Tibial artery (tissue), 4 donors: ENCODE measurements around the gene ANKRD13B.
"Not testable (repeated sequence)": the region's sequence is repeated elsewhere in the genome, so short reads cannot be mapped to it uniquely, and the experiment has no call there.

ENCODE experiments used
- DNase-seq, 2 donors: peaks; one replicate each; pipeline ENCODE4 v3.0.0-alpha.2; 2019
- H3K27ac ChIP-seq, 2 donors: fragments of 200-600 bp; sonication (generic) in 1 of 2; 1 replicate in 1 of 2; 2 replicates in 1 of 2; pipeline ENCODE4 v1.5.1; 2018 to 2019; ENCODE audit warnings: mild to moderate bottlenecking in 1 of 2
- H3K27me3 ChIP-seq, 2 donors: fragments of 200-600 bp; sonication (generic) in 1 of 2; one replicate each; pipeline versions ENCODE4 v1.5.1 to v1.6.0; 2016 to 2019
- H3K36me3 ChIP-seq, 3 donors: fragments of 200-600 bp; sonication (generic) in 2 of 3; one replicate each; pipeline ENCODE4 v1.5.1; 2016 to 2019; ENCODE audit warnings: mild to moderate bottlenecking in 2 of 3
- H3K4me1 ChIP-seq, 4 donors: fragments of 200-600 bp; sonication (generic) in 2 of 4; 1 replicate in 3 of 4; 2 replicates in 1 of 4; pipeline ENCODE4 v1.5.1; 2016 to 2019
- H3K4me3 ChIP-seq, 2 donors: fragments of 200-600 bp; sonication (generic) in 1 of 2; 1 replicate in 1 of 2; 2 replicates in 1 of 2; pipeline ENCODE4 v1.5.1; 2018 to 2019; ENCODE audit warnings: mild to moderate bottlenecking in 2 of 2
- H3K9me3 ChIP-seq, 3 donors: fragments of 200-600 bp; sonication (generic) in 1 of 3; one replicate each; pipeline ENCODE4 v1.5.1; 2016 to 2019
- CTCF ChIP-seq, 2 experiments: fragments of 200-600 bp in 1 of 2; fragments of 450-650 bp in 1 of 2; IDR thresholded peaks; one replicate each; pipeline ENCODE4 v1.5.1; 2017 to 2019; ENCODE audit warnings: antibody characterized with exemption in 2 of 2, mild to moderate bottlenecking in 1 of 2, moderate library complexity in 1 of 2
- intact Hi-C: fragments of 100-400 bp; cut with DNase I; formaldehyde crosslinking; loops from one replicate; pipeline ENCODE4 v1.15.0; 2023; ENCODE audit warnings: low total_unique reads

Gene ANKRD13B

GRCh38 chr17:29555840-29556239, 37.1 kb upstream of the ANKRD13B start:
- H3K27ac ChIP-seq, result no peak overlapping the region
- no peaks in the 10 kb centered on the region for H3K27me3 ChIP-seq
- no peak for TF ChIP-seq CTCF (IDR thresholded peaks at IDR 0.05)
- intact Hi-C loops, result no loop called here
- H3K36me3 ChIP-seq, result no peaks in the 10 kb centered on the region
- no peaks in the 10 kb centered on the region for H3K9me3 ChIP-seq
- H3K4me1 ChIP-seq, result no peaks in the 10 kb centered on the region
- DNase-seq, result no peak
- no peak overlapping the region for H3K4me3 ChIP-seq

- intact Hi-C loops, result no loop called here
- H3K27me3 ChIP-seq, result no peaks in the 10 kb centered on the region
- DNase-seq, result no peak
- no peaks in the 10 kb centered on the region for H3K4me1 ChIP-seq
- H3K4me3 ChIP-seq, result no peak overlapping the region
- no peak overlapping the region for H3K27ac ChIP-seq
- H3K9me3 ChIP-seq, result no peaks in the 10 kb centered on the region
- H3K36me3 ChIP-seq, result peaks cover 0 to 11% (median 0%) of the 10 kb centered on the region in 3 donors
- TF ChIP-seq CTCF (IDR thresholded peaks at IDR 0.05), result no peak
These were observed 35.7 kb upstream of the ANKRD13B start for GRCh38 chr17:29557085-29557738.

- no peak for DNase-seq
- Histone ChIP-seq H3K4me1 (no peaks in the 10 kb centered on the region), H3K4me3 (no peak overlapping the region), H3K27ac (no peak overlapping the region), H3K27me3 (no peaks in the 10 kb centered on the region), H3K36me3 (peaks cover 0 to 16% (median 0%) of the 10 kb centered on the region in 3 donors), H3K9me3 (no peaks in the 10 kb centered on the region)
- intact Hi-C loops, result no loop called here
- TF ChIP-seq CTCF (IDR thresholded peaks at IDR 0.05), result no peak
These were observed 35.2 kb upstream of the ANKRD13B start for GRCh38 chr17:29557739-29558116.

- H3K4me1 ChIP-seq, H3K9me3 ChIP-seq, H3K27me3 ChIP-seq, H3K4me3 ChIP-seq, intact Hi-C loops, H3K27ac ChIP-seq, DNase-seq: not testable (repeated sequence)
- peaks cover 0 to 19% (median 0%) of the 10 kb centered on the region in 3 donors for H3K36me3 ChIP-seq
These were observed 34.8 kb upstream of the ANKRD13B start for GRCh38 chr17:29558139-29558538.

GRCh38 chr17:29559640-29560039, 33.3 kb upstream of the ANKRD13B start:
- Histone ChIP-seq H3K27me3 (no peaks in the 10 kb centered on the region), H3K9me3 (no peaks in the 10 kb centered on the region), H3K36me3 (peaks cover 0 to 19% (median 0%) of the 10 kb centered on the region in 3 donors), H3K27ac (no peak overlapping the region), H3K4me3 (no peak overlapping the region), H3K4me1 (no peaks in the 10 kb centered on the region)
- TF ChIP-seq CTCF (IDR thresholded peaks at IDR 0.05), result no peak
- intact Hi-C loops, result loop anchor here (10.0 kb wide), 1 partner anchor 185 kb away; no protein-coding TSS in a partner anchor
- no peak for DNase-seq

- peaks cover 0 to under 1% (median 0%) of the 10 kb centered on the region in 4 donors for H3K4me1 ChIP-seq
- no peak overlapping the region for H3K27ac ChIP-seq
- H3K9me3 ChIP-seq, result no peaks in the 10 kb centered on the region
- H3K36me3 ChIP-seq, result peaks cover 0 to 19% (median 0%) of the 10 kb centered on the region in 3 donors
- no peak for DNase-seq
- TF ChIP-seq CTCF (IDR thresholded peaks at IDR 0.05), result no peak
- no peak overlapping the region for H3K4me3 ChIP-seq
- no peaks in the 10 kb centered on the region for H3K27me3 ChIP-seq
- intact Hi-C loops, result loop anchor here (10.0 kb wide), 1 partner anchor 186 kb away; no protein-coding TSS in a partner anchor
These were observed 32.6 kb upstream of the ANKRD13B start for GRCh38 chr17:29560316-29560715.
